Hematopoietic multipotent progenitor cell treated with erythropoietin and hydrocortisone succinate and interleukin-3 and kit ligand, for 8 days (in vitro differentiated cells): Measurements from ENCODE around the gene TOR1AIP2.

Experiments used
- DNase-seq: peaks from one replicate; pipeline ENCODE4 v3.0.0-alpha.2; 2015

The TOR1AIP2 gene

GRCh38 chr1:179877586-179878265 is at the start of gene TOR1AIP2:
TSS of gene TOR1AIP2 (minus strand) at chr1:179877803. CDS start at chr1:179852665, 25,138 bp downstream.
- peak; percentile 92 for DNase-seq

DNA sequence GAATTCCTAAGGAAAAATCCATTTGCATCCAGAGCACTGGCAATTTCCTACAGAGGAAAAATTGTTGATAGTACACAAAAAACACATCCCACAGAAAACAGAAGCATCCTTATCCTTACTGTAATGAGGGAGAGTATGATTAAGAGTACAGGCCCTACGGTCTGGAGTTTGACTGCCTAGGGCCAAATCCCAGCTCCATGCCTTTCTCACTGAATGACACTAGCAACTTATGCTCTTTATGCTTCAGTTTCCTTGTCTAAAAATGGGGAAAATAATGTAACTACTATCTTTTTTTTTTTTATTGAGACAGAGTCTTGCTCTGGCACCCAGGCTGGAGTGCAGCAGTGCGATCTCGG is 49.2 kb upstream of the TOR1AIP2 start:
- no peak for DNase-seq

DNA sequence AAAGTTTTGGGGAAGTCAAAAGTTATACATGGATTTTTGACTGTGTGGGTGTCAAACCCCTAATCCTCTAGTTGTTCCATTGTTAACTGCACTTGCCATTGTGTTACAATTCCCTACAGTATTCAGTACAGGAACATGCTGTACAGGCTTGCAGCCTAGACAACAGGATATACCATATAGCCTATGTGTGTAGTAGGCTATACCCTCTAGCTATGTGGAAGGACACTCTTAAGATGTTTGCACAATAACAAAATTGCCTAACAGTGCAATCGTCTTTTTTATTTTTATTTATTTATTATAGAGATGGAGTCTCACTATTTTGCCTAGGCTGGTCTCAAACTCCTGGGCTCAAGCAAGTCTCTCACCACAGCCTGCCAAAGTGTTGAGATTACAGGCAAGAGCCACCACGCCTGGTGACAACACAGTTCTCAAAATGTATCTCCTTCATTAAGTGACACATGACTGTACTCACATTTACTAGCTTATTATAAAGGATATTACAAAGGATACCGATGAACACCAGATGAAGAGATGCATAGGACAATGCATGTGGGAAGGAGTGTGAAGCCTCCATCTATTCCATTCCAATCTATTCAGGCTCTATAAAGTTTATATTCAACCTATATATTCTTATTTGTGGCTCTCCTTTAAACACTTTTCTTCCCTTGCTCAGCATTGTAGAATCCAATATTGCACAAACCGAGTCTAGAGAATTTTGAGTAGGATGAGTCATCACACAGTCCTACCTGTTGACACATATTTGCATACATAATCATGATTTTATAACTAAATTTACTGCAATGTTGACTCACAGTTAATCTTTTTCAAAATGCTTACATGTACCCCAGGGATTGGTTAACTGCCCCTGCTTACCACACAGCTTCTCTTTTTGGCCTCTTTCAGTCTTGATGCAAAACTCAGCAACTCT is 48.6 kb upstream of the TOR1AIP2 start:
- no peak for DNase-seq

DNA sequence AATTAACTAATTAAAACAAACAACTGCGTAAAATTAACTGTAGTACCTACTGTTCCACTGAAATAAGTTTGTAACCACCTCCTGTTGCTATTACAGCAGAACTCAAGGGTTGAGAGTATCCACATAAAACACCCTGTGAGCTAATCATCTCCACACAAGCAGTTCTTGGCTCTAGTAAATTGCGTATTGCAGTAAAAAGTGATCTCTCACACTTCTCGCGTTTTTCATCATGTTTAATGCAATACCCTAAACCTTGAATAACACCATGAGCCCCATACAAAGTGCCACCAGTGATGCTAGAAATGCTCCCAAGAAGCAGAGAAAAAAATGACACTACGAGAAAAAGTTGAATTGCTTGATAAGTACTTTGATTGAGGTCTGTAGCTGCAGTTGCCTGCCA is 47.7 kb upstream of the TOR1AIP2 start:
- no peak for DNase-seq

DNA sequence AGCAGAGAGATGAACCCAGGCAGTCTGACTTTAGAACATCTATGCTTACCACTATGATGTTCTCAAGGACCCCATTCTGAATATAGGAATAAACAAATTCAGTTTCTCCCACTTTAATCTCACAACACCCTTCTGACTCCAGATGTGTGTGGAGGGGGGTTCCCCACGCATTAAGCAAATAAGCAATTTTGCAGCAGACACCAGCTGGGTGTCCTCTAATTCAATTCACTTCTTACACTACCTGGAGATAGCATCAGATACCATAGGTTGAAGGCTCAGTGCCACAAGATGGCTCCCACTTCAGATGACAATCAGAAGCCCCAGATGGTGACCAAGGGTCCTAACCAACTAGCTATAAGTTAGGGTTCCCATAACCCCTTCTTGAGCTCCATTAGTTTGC is 46.7 kb upstream of the TOR1AIP2 start:
- no peak for DNase-seq

- DNase-seq, result no peak
These were observed 45.4 kb upstream of the TOR1AIP2 start for GRCh38 chr1:179923029-179923428.

DNA sequence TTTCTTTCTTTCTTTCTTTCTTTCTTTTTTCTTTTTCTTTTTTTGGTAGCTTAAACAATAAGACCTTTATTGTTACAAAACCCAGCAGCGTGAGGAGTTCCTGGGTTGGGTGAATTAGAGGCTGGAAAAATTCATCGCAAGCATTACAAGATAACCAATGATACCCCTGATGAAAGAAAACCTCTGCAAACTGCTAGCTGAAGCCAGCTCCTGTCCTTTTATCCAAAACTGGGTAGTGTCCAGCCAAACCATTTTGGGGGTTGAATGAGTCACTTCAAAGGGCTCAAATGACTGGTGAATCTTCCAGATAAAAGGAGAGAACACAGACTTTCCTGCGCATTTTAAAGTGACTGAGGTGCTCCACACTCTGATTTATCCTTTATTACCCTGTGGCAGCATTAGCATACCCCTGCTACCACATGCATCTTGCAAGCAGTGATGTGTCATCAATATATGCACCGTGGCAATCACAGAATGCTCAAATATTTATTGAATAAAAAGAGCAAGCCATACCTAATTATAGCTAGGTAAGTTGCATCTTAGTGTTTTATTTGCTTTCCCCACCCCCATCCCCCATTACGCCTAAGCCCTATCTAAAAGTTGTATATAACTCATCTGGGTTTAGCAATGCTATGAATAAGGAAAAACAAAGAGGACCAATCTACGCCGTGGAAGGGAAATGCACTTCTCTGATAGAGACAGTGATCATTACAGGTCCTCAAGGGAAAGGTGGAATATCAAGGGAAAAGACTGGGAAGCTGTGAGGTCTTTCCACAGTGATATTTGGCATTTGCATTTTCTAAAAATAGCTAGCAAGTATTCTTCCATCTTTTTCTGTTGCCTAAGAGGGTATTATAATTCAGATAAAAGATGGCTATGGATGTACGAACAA is 44.6 kb upstream of the TOR1AIP2 start:
- DNase-seq, result no peak

DNA sequence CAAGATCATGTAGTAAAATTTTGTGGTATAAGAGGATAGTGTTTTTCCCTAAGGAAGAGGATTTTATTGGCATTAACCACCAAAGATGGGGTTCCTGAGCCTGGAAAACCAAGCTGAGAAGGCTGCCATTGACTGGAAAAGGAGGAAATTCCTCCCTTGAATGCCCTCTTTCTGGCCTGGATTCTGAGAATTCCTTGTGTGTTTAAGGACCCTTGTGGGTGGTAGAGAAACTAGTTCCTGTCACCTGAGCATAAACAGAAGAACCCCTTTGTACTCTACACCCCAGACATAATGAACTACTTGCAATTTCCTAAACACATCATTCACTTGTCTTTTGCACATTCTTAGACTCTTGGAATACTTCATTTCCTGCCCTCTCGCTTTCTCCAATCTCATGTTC is 43.9 kb upstream of the TOR1AIP2 start:
- DNase-seq, result no peak

- no peak for DNase-seq
These were observed 40.2 kb upstream of the TOR1AIP2 start for GRCh38 chr1:179917601-179918429.

GRCh38 chr1:179911812-179912211 is 34.2 kb upstream of the TOR1AIP2 start:
- no peak for DNase-seq

DNA sequence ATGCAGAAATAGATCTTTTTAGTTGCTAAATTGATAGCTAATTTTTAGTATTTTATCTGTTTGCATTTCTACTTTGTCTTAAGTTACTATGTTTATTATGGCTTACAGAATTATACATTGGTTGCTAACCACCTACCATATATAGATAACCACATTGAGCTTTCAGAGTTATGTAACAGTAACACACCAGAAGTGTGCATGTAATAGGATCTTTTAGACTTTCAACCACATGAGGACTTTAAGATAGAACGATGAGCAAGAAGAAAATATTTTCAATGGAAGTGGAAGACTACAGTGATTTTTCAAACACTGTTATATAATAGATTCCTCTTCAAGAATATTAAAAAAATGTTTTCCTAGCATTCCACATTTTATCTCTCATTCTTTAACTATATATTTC is 33.3 kb upstream of the TOR1AIP2 start:
- DNase-seq, result peak; percentile 11

DNA sequence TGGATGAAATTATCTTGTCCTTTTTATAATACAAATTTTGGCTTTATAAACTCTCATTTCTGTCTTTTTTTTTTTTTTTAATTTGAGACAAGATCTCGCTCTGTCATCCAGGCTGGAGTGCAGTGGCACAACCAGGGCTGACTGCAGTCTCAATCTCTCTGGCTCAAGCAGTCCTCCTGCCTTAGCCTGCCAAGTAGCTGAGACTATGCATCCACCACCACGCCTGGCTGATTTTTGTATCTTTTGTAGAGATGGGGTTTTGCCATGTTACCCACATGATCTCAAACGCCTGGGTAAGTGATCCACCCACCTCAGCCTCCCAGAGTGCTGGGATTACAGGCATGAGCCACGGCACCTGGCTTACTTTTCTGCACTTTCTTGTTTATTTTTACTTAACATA is 12.0 kb upstream of the TOR1AIP2 start:
- DNase-seq, result peak; percentile 41

GRCh38 chr1:179888071-179888470 is 10.5 kb upstream of the TOR1AIP2 start:
- no peak for DNase-seq

- peak; percentile 13 for DNase-seq
These were observed 6.1 kb upstream of the TOR1AIP2 start for GRCh38 chr1:179883745-179884138.

GRCh38 chr1:179883040-179883744 is 5.6 kb upstream of the TOR1AIP2 start:
- DNase-seq, result peak; percentile 11

GRCh38 chr1:179882253-179883039 is 4.8 kb upstream of the TOR1AIP2 start, which contains the start of gene TOR1AIP1:
TSS of gene TOR1AIP1 (plus strand) at chr1:179882285. CDS start at chr1:179882503, 218 bp downstream.
- DNase-seq, result peak; percentile 97

DNA sequence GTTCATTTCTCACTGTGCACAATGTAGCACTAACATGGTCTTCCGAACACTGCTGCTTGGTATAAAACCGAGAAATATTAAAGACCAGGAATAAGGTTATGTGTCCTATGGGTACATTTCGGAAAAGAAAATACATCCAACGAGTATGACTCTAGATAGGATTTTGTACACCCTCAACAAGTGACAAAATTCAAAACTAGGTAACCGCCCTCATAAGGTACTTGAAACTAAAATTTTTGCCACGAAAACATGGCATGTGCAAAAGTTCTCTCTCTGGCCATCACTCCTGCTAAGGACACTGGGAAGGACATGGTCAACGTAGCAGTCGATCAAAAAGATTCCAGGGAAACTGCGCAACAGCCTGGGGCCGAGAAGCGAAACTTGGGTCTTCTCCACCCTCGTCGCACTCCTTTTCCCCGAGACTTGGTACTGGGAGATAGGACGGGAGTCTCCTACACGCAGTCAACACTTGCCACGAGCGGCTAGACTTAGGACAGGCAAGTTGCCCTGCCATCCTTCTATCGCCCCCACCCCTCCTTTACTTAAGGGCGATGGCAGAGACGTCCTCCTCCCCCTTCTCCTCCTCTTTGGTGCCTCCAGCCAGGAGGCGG is 4.1 kb upstream of the TOR1AIP2 start:
- peak; percentile 85 for DNase-seq

DNA sequence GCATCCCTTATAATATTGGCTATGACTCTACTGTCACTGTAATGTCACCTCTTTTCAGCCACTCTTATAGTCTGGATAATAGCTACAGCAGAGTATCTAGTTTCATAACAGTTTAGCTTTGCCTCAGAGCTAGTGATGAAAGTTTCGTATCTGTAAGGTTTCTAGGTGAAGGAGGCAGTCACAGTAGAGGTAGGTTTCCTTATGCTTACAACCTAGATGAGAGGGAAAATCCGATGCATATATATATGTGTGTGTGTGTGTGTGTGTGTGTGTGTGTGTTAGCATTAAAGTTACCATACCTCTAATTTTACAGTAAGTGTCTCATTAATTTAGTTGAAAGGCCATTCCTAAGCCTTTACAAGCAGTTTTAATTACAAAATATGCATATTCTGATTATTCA is 2.2 kb upstream of the TOR1AIP2 start:
- DNase-seq, result no peak

GRCh38 chr1:179876300-179876715 is 1.3 kb downstream of the TOR1AIP2 start:
- peak; percentile 15 for DNase-seq
